Measurements from ENCODE around the gene KCNQ2.

Gene KCNQ2

DNA sequence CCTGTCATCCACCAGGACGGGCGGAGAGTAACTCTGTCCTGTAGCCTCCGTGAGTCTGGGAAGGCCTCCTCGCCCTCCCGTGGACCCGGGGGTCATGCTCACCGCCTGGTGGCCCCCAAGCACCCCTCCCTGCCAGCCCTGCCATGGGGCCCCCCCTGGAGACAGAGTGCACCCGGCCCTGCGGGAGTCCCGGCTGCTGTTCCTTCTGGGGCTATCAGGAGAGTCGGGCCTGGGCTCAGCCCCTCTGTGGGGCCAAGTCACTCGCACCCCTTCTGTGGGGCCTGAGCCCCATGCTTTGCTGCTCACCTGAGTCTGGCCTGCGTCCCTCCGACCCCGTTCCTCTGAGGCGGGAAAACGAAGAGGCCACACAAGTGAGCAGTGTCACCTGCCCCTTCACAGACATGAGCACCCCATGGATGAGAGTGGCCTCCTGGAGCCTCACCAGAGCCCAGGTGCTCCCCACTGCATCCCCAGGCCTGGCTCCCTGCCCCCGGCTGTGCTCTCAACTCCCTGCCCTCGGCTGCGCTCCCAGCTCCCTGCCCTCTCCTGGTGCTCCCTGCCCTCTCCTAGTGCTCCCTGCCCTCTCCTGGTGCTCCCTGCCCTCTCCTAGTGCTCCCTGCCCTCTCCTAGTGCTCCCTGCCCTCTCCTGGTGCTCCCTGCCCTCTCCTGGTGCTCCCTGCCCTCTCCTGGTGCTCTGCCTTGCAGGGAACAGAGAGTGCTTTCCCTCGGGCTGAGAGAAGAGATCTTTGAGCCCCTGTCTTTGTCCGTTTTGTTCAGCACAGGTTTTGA lies 106.7 kb downstream of the KCNQ2 start:
- no peak for DNase-seq

DNA sequence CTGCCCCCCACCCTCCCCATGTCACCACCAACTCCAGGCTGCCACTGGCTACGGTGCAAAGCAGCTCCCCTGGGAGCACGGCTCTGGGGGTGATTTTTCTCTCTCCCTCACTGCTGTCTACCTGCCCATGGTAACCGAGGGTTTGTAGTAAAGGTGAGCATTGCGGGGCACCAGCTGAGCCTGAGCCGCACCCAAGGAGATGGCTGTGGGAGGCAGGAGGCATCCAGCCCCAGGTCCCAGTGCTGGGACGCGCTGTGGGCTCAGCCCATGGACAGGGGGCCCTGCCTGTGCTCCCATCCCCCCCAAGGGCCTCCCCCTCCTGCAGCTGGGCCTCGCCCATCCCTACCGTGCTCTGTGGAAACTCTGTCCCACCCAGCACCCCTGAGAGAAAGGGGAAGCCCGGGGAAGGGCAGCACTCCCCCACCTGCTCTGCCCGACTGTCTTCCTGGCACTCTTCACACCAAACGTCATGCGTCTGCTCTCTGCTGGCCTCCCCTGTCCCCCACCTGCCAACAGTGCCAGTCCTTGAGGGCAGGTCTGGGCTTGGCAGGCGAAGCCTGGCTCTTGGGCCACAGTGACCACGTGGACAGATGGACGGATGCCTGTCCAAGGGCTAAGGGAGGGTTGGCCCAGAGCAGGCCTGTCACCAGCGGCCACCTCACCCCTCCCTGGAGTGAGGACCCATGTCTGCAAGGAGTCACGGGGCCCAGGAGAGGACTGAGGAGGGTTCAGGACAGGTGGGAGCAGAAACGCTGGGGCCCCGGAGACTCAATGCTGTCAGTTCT lies 107.5 kb downstream of the KCNQ2 start:
- no peak for DNase-seq

DNA sequence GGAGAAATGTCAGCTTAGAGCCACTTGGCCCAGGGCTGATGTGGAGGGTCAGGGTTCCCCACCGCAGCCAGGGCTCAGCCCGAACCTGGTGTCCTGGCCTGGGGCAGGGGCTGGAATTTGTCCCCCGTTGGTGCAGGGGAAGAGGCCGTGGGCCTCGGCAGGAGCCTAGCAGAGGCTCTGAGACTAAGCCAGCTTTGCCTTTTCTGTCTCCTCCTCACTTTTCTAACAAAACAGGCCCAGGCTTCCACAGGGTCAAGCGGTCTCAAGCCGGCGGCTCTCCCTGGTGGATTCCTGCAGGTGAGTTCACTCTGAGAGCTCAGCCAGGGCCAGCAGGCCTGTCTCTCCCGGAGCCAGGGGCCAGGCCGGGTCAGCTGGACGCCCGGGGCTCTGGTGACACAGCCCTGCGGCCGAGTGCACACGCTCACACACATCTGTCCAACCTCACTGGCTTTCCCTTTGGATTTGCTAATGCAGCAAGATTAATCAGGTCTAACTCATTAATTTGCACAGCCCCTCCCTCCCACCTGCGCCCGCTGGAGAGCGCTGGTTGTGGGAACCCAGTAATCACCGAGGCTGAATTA lies 108.4 kb downstream of the KCNQ2 start:
- DNase-seq: no peak

DNA sequence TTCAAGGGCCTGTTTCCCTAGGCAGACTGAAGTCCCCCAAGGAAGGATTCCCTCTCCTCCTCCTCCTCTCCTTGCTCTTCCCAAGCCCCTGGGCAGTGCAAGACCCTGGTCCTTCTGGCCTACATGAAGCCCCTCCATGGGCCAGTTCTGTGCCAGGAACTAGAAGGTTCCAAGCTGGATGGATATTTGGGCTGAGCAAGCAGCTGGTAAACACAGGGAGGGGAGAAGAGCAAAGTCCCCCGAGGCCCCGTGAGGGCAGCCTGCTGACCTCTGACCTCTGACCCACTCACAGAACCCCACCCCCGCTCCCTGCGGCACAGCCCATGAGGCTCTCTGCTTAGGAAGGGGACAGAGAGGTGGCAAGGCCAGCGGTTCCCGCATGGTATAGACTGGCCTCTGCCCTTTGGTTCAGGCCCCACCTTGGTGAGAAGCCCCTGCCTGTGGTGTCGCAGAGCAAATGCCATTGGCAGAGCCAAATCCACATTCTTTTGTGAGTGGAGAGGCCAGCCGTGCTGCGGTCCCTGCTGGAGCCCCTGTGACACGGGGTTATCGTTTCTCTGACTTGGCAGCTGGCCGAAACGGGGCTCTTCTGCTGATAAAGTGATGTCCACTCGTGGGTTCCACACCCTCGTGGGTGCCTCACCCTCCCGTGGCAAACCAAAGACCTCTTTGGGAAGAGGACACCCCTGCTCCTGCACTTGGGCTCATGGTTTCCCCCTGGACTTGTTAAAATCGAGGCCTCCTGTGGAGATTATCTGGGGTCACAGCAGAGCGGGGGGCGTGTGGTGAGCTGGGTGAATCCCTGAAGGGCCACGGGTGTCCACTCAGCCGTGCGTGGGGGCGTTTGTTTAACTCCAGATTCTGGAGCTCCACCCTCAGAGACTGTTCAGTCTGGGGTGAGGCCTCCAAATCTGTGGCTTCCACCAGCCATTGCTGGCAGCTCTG lies 109.2 kb downstream of the KCNQ2 start:
- no peak for DNase-seq

DNA sequence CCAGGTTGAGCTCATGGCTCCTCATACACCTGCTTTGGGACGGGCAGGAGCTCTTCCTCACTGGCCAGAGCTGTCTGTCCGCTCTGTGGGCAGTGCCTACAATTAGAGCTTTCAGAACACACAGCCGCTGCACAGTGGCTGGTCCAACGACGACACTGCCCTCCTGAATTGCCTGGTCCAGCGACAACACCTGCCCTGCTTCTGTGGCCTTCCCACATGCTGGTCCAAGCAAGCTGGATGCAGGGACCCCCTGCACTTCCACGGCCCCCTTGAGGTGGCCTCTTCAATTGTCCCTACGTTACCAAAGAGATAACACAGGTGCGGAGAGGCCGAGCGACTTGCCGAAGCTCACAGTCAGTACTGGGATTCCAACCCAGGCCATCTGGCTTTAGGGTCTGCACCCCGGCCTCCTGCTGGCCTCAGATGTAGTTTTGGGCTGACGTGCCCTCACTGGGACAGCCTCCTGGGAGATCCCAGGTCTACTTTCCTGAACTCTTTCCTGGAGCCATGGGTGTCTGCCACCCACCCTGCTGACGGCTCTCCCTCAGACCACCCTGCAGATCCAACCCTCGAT lies 109.9 kb downstream of the KCNQ2 start:
- no peak for DNase-seq

DNA sequence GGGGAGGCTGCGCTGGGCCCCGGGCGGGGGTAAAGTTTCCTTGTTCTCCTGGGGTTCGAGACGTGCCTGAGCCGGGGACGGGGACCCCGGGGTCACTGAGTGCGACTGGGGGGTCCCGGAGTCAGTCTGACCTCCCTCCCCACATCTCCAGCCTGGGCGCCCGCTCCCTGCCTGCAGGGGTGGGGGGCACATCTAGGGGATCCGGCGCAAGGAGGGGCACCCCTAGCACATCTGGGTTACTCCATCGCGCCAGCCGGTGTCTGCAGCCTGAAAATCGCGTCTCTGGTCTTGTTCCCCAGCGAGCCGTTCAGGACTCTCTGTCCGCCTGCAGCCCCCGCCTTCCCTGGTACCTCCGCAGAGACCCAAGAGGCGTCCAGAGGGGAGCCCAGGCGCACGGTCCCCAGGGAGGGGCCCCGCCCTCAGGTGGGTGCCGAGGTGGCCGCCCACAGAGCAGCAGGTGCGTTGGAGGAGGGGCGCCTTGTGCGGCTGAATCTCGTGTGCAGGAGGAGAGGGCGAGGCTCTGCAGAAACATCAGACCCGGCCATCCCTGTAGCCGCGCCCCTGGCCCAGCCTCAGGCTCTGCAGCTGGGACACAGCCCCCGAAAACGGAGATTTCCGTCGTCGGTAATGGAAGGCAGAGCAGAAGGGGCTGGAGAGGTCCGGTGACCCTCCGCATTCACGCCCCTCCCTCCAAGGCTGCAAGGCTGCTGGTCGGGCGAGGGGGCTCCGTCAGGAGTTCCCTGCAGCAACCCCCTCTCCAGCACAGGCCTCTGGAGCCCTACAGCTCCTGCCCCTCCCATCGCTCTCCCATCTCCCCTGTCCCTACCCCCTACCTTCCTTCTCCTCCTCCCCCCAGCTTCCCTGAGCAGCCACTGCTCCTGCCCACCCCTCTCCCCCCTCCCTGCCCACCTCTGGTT lies 110.7 kb downstream of the KCNQ2 start:
- no peak for DNase-seq

DNA sequence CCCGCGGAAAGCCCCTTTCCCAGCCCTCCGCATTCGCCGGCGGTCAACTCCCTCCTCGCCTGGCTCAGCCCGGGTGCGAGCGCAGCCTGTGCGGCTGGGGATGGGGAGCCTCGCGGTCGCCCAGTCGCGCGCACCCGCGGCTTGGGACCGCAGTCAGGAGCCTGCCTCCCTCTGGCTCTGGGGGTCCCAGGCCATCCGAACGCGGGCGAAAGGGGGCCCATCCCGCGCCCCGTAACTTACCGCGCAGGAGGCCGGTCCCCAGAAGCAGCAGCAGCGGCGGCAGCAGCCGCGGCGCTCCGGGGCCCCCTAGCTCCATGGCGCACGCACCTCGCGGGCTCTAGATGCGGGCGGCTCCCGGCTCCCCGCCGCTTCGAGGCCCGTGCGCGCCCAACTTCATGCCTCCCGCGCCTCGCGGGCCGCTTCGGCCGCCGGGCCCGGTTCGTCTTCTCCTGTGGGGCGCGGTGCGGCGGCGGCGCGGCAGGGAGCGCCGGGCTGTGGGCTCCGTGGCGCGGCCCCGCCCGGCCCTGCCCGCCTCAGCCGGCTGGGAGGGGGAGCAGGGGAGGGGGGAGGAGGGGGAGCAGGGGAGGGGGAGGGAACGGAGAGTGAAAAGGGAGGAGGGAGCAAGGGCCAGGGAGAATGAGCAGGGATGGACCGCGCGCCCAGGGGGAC lies 111.5 kb downstream of the KCNQ2 start, which contains the start of gene CHRNA4:
TSS of gene CHRNA4 (minus strand) at position 500 of the 669 bp plus-strand sequence. CDS start at position 316, 184 bp downstream.
- DNase-seq: no peak

DNA sequence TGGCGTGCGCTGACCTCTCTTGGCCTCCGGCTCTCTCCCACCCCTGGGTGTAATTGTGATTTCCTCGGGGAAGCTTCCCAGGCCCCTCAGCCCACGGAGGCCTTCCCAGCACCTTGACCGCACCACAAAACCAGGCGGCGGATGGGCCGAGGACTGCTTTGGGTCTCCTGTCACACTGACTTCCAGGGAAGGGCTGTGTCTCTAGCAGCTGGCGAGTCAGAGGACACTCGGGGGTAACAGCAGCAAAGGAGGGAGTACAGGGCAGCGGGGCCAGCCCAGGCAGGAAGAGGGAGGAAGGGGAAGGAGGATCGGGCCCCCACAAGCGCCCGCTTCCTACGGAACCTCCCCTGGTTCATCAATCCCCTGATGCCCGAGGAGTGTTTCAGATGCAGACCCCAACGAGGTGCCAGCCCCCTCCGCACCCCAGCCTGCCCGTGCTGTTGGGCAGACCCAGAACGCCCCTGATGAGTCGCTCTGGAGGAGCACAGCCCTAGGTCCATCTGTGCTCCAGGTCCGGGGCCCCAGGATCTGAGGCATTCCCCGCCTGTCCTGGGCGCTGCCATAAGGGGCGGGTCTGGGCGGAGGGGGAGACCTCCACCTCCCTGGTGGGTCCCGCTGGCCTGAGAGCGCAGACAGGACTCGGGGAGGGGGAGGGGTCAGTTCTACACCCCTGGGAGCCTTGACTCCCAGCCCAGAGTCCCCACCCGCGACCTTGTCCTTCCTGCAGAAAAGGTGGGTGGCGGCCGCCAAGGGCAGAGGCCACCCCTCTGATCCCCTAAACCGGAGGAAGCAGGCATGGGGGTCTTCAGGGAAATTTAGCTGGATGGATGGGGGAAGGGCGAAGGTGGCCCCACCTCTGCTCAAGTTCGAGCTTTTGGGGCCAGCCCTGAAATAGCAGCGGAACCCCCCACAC lies 112.3 kb downstream of the KCNQ2 start:
- no peak for DNase-seq

DNA sequence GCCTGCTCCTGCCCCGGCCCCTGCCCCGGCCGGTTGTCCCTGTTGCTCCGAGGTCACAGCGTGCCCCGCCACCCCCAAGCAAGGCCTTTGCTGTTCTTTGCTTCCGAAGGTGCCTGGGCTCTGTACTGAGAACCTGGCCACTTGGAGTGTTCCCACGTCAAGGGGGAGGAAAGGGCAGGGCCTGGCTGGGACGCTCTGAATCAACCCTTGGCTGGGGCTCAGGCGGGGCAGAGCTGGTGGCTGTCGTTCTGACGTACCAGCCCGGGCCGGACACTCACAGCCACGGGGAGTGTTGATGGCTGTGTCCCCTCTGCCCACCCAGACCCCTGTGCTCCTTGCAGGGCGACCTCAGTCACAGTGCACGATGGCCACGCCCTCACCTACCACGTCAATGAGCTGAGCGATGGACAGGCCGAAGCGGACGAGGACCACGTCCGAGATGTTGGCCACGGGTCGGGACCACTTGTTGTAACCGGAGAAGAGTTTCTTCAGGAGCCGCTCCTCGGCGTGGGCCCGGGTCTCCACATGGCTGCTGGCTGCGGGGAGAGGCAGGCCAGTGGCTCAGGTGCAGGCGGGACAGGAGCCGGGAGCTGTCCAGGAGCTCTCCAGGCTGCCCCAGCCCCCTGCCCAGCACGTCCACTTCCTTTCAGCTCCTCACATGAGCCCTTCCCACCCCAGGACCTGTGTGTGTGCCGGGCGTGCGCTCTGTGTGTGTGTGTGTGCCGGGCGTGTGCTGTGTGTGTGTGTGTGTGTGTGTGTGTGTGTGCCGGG lies 113.1 kb downstream of the KCNQ2 start:
- DNase-seq: no peak

DNA sequence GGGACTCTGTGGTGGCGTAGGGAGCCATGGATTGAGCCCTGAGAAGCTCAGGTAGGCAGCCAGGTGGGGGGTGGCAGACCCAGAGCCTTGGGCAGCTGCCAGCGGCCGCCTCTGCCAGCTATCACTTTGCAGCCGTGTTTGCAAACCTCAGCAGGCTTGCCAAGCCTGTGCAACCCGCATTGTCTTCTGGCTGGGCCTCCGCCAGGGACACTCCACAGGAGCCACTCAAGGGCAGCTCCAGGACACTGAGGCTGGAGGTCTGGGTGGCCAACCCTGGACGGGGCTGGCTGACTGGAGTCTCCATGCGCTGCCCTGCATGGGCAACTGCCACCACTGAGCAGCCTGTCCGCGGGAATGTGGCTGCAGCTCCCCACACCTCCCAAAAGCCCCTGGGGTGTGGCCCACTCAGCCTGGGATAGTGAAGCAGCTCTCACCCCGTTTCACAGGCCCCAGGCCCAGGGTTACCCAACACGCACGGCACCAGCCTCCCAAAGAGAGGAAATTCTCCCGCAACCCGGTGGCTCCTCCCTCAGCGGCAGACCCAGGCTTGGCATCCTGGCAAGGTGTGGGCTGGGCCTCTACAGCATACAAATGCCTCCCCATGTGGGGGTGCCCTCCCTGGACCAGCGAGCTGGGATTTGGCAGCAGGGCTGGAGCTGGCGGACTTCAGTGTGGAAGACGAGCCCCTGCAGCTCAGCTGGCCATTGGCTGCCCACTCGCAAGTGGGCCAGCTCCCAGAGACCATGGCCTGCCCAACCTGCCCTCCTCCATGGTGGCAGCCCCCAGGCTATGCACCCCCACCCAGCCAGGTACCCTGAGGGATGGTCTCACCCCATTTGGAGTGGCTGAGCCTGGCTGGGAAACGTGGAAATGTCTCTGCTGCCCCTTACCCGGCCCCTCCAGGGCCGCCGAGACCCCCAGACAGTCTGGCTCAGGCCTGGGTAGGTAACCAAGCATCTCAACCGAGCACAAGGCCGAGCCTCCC lies 114.2 kb downstream of the KCNQ2 start:
- no peak for DNase-seq

DNA sequence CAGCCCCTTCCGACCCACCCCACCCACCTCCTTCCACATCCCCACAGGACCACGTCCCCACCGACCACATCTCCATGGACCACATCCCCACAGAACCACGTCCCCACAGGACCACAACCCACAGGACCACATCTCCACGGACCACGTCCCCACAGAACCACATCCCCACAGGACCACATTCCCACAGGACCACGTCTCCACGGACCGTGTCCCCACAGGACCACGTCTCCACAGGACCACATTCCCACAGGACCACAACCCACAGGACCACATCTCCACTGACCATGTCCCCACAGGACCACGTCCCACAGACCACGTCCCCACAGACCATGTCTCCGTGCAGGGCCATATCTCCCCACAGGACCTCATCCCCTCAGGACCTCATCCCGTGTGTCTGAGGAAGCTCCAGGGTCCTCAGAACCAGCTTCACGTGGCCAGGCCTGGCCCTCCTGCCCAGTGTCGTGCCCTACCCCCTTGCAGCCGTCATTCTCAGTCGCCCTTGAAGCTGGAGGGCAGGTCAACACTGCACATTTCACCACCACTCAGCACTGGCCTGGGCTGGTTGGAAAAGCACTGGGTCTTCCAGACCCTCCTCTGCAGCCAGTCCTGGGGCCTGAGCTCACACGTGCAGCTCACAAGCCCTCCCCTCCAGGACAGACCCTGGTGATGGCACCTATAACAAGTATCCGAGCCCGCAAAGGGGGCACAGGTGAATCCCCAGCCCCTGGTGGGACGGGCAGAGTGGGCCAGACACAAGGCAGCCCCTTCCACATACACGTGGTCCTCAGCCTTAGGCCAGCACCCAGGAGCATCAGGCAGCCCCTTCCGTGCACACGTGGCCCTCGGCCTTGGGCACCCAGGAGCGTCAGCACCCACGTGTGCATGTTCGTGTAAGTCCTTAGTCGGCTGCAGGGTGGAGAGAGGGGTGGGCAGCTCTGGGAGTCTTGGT lies 115.2 kb downstream of the KCNQ2 start:
- no peak for DNase-seq

DNA sequence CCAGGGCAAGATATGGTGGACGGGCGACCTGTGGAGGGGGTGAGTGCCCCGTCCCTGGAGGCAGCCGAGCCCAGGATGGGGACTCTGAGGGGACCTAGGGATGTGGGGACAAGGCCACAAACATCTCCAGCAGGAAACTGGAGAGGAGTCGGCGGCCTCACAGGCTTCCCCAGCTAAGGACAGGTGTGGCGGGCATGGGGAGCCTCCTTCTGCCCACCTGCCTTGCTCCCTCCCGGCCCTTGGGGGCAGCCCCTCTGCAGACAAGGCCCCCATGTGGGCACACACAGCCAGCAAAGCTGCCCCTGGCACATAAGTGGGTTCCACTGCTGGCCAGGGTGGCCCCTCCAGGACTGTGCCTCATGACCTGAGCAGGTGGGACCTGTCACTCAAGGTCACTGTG lies 115.9 kb downstream of the KCNQ2 start:
- DNase-seq: no peak

DNA sequence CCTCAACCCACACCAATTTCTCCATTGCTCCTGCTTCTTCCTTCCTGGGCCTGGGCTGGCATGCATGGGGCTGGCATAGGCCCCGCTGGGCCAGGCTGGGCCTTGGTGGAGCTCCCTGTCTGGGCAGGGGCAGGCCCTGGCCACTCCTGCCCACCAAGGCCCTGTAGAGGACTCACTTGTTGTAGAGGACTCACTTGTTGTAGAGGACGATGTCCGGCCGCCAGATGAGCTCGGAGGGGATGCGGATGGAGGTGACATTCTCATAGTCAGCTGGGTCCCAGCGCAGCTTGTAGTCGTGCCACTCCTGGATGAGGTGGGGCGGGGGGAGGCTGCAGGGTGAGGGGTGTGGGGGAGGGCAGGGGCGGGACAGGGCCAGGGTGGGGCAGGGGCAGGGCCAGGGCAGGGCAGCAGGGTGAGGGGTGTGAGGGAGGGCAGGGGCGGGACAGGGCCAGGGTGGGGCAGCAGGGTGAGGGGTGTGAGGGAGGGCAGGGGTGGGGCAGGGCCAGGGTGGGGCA lies 116.6 kb downstream of the KCNQ2 start:
- no peak for DNase-seq

DNA sequence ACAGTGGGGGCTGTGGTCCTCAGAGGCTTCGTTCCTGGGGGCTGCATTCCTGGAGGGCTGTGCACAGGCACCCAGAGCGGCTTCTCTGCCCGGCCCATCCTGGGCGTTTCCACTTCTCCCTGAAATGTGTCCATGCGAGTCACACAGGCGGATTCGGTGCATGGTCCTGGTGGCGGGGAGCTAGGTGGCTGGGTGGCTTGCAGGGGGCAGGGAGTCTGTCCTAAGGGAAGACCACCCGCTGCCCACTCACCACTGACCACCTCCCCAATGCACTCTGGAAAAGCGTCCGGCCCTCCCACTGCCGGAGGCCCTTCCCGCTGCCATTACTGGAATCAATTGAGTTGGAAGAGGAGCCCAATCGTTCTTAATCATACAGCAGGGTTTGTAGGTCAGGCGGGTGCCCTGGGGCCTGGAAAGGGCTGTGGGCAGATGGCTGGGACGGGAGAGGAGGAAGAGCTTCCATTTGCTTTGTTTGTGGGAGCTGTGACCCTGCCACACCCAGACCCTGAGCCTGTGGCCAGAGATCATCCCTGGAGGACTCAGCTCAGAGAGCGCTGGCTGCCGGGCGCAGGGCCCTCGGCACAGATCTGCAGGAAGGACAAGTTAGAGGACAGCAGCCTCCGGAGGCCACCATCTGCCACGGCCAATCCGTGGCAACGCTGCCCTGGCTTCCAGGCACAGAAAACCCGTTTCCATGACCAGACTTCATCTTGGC lies 117.7 kb downstream of the KCNQ2 start:
- no peak for DNase-seq

DNA sequence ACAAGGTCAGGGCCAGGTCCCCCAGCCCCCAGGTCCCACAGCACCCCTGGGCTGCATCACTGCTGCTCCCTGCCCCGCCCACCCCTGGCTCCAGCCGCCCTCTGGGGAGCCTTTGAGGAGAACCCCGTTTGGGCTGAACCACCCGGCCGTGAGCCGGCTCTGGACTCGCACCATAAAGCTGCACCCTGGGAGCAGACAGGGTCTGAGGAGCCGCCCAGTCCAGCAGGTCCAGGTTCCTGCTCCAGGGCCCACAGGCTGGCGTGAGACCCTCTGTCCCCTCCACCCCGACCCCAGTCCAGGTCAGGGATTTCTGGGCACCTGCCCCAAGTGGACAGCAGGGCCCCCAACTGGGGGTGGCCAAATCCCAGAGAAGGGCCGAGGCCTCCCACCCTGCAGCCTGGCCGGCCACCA lies 119.6 kb downstream of the KCNQ2 start:
- no peak for DNase-seq

All from CD4-positive, alpha-beta T cell treated with Interferon alpha-2 for 1 hour (primary cell).